Ramos (cell line): ENCODE measurements around the gene NPC1.
"Not testable (repeated sequence)": the region's sequence is repeated elsewhere in the genome, so short reads cannot be mapped to it uniquely, and the experiment has no call there.

Experiments
- in situ Hi-C: fragments of 300-500 bp; cut with MboI; formaldehyde crosslinking; loops from one replicate; pipeline ENCODE4 v1.14.3; 2022; ENCODE audit warnings: low sequenced_read_pairs; ENCODE audit not compliant: unreplicated experiment

NPC1 gene

GRCh38 chr18:23578067-23578701 lies 8.1 kb downstream of the NPC1 start:
- in situ Hi-C loops, result loop anchor here (5.0 kb wide), 1 partner anchor 66 kb away; no protein-coding TSS in a partner anchor

- in situ Hi-C loops, result loop anchor here (5.0 kb wide), 1 partner anchor 65 kb away; no protein-coding TSS in a partner anchor
Measured at GRCh38 chr18:23577521-23577920, 8.8 kb downstream of the NPC1 start.

- in situ Hi-C loops, result loop anchor here (5.0 kb wide), 1 partner anchor 63 kb away; no protein-coding TSS in a partner anchor
Measured at GRCh38 chr18:23575309-23575651, 11.0 kb downstream of the NPC1 start.

GRCh38 chr18:23574611-23575308 lies 11.5 kb downstream of the NPC1 start:
- in situ Hi-C loops, result loop anchor here (5.0 kb wide), 1 partner anchor 62 kb away; no protein-coding TSS in a partner anchor

GRCh38 chr18:23573626-23574431 lies 12.5 kb downstream of the NPC1 start:
- in situ Hi-C loops, result no loop called here

GRCh38 chr18:23573020-23573419 lies 13.3 kb downstream of the NPC1 start:
- in situ Hi-C loops, result no loop called here

GRCh38 chr18:23572570-23572969 lies 13.7 kb downstream of the NPC1 start:
- in situ Hi-C loops, result no loop called here

GRCh38 chr18:23572012-23572411 lies 14.3 kb downstream of the NPC1 start:
- in situ Hi-C loops, result no loop called here

GRCh38 chr18:23570912-23571504 lies 15.3 kb downstream of the NPC1 start:
- in situ Hi-C loops, result no loop called here

GRCh38 chr18:23569299-23570063 lies 16.8 kb downstream of the NPC1 start:
- in situ Hi-C loops, result no loop called here

GRCh38 chr18:23568281-23569138 lies 17.8 kb downstream of the NPC1 start:
- in situ Hi-C loops, result no loop called here

GRCh38 chr18:23567671-23568070 lies 18.6 kb downstream of the NPC1 start:
- in situ Hi-C loops, result no loop called here

- in situ Hi-C loops, result no loop called here
Measured at GRCh38 chr18:23565916-23566547, 20.3 kb downstream of the NPC1 start.

GRCh38 chr18:23563377-23564043 lies 22.8 kb downstream of the NPC1 start:
- in situ Hi-C loops, result no loop called here

- in situ Hi-C loops, result no loop called here
Measured at GRCh38 chr18:23560186-23560585, 26.1 kb downstream of the NPC1 start.

GRCh38 chr18:23557511-23557910 lies 28.8 kb downstream of the NPC1 start:
- in situ Hi-C loops, result not testable (repeated sequence)

- in situ Hi-C loops, result no loop called here
Measured at GRCh38 chr18:23556145-23556780, 30.0 kb downstream of the NPC1 start.

GRCh38 chr18:23553887-23554286 lies 32.4 kb downstream of the NPC1 start:
- in situ Hi-C loops, result no loop called here
